Mesothelial cell of epicardium (in vitro differentiated cells): Measurements from ENCODE around the gene KRT27. TPM values are rescaled to one million over a fixed set of nuclear protein-coding genes. Genes with fewer than 3 reads are reported as not detected.

Source experiments
- DNase-seq, 2 experiments: peaks; one replicate each; pipeline ENCODE4 v3.0.0; 2021; ENCODE audit warnings: low spot score in 2 of 2; ENCODE audit not compliant: unreplicated experiment in 2 of 2
- H3K27ac Mint-ChIP-seq: 2 replicates; pipeline ENCODE4 v1.8.0; 2021; ENCODE audit warnings: mixed read lengths
- H3K27me3 Mint-ChIP-seq: 2 replicates; pipeline ENCODE4 v1.8.0; 2021; ENCODE audit warnings: low read depth, mixed read lengths
- H3K36me3 Mint-ChIP-seq: 2 replicates; pipeline ENCODE4 v1.8.0; 2021; ENCODE audit warnings: mixed read lengths
- H3K4me1 Mint-ChIP-seq: 2 replicates; pipeline ENCODE4 v1.8.0; 2021; ENCODE audit warnings: mixed read lengths
- H3K4me3 Mint-ChIP-seq: 2 replicates; pipeline ENCODE4 v1.8.0; 2021; ENCODE audit warnings: mild to moderate bottlenecking, moderate library complexity, mixed read lengths
- H3K9me3 Mint-ChIP-seq: 2 replicates; pipeline ENCODE4 v1.8.0; 2021; ENCODE audit warnings: mixed read lengths
- total RNA-seq: library from RNA; stranded (reverse); gene quantifications from 3 replicates; pipeline ENCODE4 v1.2.1, GENCODE V29; 2021
- TF ChIP-seq, protein P1 (sequence below): fragments of 200-600 bp; sonication (generic); IDR thresholded peaks from one replicate; pipeline ENCODE4 v1.5.0; 2021; ENCODE audit warnings: antibody characterized with exemption; ENCODE audit not compliant: unreplicated experiment

The KRT27 gene
- total RNA-seq, 1 donor from 2014 or later: not detected

DNA sequence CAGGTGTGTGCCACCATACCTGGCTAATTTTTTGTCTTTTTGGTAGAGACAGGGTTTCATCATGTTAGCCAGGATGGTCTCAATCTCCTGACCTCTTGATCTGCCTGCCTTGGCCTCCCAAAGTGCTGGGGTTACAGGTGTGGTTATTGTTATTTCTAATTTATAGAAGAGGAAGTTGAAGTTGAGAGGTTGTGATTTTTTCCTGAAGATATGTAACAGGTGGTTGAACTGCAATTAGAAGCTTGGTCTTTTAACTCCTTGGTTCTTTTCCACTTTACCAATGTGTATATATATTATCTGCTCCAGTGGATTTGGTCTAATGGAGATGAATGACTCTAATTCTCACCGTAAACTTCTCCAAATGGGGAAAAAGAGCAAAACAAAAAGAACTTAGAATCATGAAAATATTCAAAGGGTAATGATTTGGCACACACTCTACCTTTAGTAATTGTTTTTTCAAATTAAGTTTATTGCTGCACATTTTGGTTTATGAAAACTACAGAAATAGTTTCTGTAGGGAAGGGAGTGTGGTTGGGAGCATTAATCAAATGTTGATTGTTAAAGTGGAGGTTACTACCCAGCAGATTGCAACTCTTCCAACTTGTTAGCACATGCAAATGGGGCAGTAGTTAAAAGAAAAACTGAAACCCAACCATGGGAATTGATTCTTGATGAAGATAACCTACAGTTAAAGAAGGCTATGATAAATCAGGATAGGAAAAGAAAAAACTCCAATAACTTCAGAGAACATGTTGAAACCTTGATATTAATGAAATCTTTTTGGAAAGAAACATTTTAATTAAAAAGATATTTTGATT lies 41.9 kb upstream of the KRT27 start:
- H3K27ac Mint-ChIP-seq: no peak overlapping the region
- H3K4me1 Mint-ChIP-seq: peaks cover 17% of the 10 kb centered on the region
- peaks cover 16% of the 10 kb centered on the region for H3K27me3 Mint-ChIP-seq
- no peak overlapping the region for H3K4me3 Mint-ChIP-seq
- DNase-seq: no peak
- H3K36me3 Mint-ChIP-seq: no peaks in the 10 kb centered on the region
- no peaks in the 10 kb centered on the region for H3K9me3 Mint-ChIP-seq
- TF ChIP-seq, protein P1, sequence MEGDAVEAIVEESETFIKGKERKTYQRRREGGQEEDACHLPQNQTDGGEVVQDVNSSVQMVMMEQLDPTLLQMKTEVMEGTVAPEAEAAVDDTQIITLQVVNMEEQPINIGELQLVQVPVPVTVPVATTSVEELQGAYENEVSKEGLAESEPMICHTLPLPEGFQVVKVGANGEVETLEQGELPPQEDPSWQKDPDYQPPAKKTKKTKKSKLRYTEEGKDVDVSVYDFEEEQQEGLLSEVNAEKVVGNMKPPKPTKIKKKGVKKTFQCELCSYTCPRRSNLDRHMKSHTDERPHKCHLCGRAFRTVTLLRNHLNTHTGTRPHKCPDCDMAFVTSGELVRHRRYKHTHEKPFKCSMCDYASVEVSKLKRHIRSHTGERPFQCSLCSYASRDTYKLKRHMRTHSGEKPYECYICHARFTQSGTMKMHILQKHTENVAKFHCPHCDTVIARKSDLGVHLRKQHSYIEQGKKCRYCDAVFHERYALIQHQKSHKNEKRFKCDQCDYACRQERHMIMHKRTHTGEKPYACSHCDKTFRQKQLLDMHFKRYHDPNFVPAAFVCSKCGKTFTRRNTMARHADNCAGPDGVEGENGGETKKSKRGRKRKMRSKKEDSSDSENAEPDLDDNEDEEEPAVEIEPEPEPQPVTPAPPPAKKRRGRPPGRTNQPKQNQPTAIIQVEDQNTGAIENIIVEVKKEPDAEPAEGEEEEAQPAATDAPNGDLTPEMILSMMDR: no peak

DNA sequence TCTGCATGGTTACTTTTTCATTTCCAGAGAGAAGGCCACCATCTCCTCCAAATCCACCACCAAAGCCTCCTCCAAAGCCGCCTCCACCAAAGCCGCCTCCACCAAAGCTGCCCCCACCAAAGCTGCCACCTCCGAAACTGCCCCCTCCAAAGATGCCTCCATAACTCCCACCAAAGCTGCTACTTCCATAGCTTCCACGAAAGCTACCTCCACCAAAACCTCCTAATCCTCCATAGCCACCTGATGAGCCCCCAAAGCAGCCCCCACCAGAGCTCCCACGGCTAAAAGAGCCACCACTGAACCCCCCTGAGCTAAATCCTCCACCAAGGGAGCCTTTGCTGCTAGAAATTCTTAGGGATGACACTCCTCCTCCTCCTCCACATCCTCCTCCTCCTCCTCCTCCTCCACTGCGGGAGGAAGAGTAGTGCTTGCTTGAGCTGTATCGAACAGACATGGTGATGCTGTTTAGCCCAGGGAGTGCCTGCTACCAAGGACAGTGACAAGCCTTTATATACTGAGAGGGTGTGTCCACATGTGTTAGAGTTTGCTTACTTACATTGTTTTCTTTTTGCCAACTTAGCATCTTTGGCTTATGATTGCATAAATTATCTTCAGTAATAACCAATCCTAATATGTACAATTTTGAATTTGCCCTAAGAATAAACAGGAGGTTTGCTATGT lies 39.9 kb upstream of the KRT27 start, which contains the start of gene KRT10:
Gene KRT10 (minus strand): TSS at position 483 of the 681 bp plus-strand sequence. CDS start 29 bp downstream, at position 454.
- TF ChIP-seq, protein P1: no peak
- Mint-ChIP-seq H3K36me3 (peaks cover 3% of the 10 kb centered on the region), H3K9me3 (no peaks in the 10 kb centered on the region), H3K4me1 (peaks cover 20% of the 10 kb centered on the region), H3K4me3 (no peak within 1 kb of the TSS), H3K27ac (no peak within 1 kb of the TSS), H3K27me3 (peaks cover 12% of the 10 kb centered on the region)
- no peak for DNase-seq

DNA sequence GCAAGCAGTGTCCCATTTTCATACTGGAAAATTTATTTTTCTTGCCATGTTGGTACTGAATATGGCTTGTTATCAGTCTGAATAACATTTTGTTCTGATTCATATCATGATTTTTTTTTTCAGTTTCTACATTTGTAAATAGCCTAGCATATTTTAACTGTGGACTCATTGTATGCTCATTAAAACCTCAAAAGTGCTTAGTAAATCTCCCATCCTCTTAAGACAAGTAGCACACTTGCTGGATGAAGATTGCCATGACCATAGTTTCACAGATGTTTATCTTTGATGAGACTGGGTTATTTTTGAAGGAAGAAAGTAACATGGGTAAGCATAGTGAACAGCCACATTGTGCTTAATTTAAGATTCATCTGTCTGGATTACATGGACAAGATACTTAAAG lies 39.2 kb upstream of the KRT27 start:
- Mint-ChIP-seq H3K4me1 (peaks cover 20% of the 10 kb centered on the region), H3K9me3 (no peaks in the 10 kb centered on the region), H3K36me3 (peaks cover 10% of the 10 kb centered on the region), H3K27me3 (peaks cover 5% of the 10 kb centered on the region), H3K27ac (no peak overlapping the region), H3K4me3 (no peak overlapping the region)
- DNase-seq: no peak
- TF ChIP-seq, protein P1: no peak

DNA sequence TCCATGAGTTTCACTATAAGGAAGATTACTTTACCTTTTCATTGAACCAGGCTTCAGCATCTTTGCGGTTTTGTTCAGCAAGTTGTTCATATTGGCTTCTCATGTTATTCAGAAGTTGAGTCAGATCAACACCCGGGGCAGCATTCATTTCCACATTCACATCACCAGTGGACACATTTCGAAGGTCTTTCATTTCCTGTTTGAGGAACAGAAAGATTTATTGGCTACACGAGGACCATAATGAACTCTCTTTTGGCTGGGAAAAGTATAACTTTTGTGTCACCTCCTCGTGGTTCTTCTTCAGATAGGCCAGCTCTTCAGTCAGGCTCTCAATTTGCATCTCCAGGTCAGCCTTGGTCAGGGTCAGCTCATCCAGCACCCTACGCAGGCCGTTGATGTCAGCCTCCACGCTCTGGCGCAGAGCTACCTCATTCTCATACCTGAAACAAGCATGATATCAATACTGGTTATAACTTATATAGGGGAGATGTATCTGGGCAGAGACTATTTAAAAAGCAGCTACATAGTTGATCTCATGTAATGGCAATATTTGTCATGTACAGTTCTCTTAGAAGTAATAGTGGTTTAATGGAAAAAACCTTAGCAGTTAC lies 38.0 kb upstream of the KRT27 start:
- DNase-seq: no peak
- peak overlapping the region; percentile 74 for H3K4me3 Mint-ChIP-seq
- no peak overlapping the region for H3K27ac Mint-ChIP-seq
- TF ChIP-seq, protein P1: no peak
- H3K36me3 Mint-ChIP-seq: peaks cover 11% of the 10 kb centered on the region
- H3K4me1 Mint-ChIP-seq: peaks cover 20% of the 10 kb centered on the region
- no peaks in the 10 kb centered on the region for H3K9me3 Mint-ChIP-seq
- peaks cover 2% of the 10 kb centered on the region for H3K27me3 Mint-ChIP-seq

DNA sequence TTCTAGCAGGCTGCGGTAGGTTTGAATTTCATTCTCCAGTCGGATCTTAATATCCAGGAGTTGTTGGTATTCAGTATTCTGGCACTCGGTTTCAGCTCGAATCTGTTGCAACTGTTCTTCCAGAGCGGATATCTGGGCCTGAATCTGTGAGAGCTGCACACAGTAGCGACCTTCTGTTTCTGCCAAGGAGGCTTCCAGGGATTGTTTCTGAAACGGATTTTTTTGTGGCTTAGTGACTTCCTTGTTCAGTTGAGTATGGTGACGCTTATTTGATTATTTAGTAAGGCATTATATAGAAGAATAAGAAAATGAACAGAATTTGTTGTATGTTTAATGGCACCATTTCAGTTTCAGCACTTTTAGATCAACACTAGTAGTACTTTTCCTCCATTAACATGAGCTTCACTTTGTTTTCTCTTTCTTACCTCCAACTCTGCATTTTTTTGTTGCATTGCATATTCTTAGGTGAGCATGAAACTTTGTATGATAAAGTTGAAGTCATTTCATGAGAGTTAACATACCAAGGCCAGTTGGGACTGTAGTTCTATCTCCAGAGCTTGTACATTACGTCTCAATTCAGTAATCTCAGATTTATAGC lies 37.3 kb upstream of the KRT27 start:
- H3K9me3 Mint-ChIP-seq: no peaks in the 10 kb centered on the region
- peaks cover 11% of the 10 kb centered on the region for H3K36me3 Mint-ChIP-seq
- peaks cover 20% of the 10 kb centered on the region for H3K4me1 Mint-ChIP-seq
- H3K27ac Mint-ChIP-seq: peak overlapping the region; percentile 87
- TF ChIP-seq, protein P1: no peak
- DNase-seq: no peak
- peaks cover 5% of the 10 kb centered on the region for H3K27me3 Mint-ChIP-seq
- peak overlapping the region; percentile 74 for H3K4me3 Mint-ChIP-seq
